DMS79 treated with DMSO at 0.1 percent for 48 hours (cell line): ENCODE data around the gene IGFLR1.
A peak's percentile ranks its signal among the peaks of the same experiment; 100 is the strongest.
"Not testable (repeated sequence)": the region's sequence is repeated elsewhere in the genome, so short reads cannot be mapped to it uniquely, and the experiment has no call there.

Source experiments
- DNase-seq: peaks from one replicate; lab custom pipeline; 2025; lab: John Stamatoyannopoulos, UW

Gene IGFLR1

DNA sequence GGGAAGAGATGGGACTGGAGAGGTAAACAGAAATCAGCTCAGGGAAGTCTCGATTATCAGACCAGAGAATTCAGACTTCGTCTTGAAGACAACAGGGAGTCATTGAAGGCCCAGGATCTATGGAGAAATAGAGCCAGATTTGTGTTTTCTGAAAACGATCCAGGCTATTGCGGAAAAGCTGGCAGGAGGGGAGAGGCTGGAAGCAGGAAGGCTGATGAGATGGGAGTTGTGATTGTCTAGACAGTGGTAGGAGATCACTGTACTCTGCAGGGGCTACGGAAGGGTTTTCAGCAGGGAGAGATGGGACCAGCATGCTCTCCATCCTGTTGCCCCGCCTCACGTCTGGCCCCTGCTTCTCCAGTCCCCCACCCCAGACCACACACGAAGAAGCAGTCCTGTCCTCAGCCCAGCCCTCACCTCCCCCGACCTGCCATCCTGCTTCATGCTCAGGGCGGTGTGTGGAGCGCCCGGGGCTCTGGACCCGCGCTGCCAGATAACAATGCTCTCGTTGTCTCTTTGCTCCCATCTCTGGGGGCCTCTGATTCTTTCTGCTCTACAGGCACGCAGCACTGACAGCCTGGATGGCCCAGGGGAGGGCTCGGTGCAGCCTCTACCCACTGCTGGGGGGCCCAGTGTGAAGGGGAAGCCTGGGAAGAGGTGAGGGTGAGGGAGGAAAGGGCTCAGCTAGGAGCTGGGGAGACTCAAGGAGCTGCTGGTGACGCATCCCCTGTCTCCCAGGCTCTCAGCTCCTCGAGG is 35.0 kb upstream of the IGFLR1 start:
- no peak for DNase-seq

DNA sequence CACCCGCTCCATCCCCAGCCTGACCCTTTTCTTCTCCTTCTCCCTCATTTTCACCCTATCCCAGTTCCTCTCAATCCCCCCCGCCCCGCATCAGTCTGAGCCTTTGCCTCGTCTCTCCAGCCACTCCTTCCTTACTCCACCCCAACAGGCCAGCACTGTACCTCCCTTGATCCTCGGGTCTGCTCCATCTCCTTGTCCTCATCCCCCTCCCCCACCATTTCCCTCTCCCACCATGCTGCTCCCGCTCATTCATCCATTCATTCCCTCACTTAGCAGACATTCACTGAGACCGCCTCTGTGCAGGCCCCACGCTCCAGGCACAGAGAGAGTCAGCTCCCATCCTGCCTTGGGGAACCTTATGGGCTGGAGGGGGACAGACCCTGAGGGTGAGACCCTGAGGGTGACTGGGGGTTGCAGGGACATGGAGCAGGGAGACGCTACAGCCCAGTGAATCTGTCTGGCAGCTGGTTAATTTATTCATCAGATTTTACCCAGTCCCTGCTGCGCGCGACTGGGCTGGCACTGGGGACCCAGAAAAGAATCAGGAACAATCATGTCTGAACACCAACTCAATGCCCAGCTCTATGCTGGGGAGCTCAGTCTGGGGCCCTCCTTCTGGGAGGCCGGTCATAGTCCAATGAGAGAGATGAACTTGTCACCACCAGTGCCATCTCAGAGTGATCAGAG is 34.0 kb upstream of the IGFLR1 start:
- DNase-seq, result no peak

DNA sequence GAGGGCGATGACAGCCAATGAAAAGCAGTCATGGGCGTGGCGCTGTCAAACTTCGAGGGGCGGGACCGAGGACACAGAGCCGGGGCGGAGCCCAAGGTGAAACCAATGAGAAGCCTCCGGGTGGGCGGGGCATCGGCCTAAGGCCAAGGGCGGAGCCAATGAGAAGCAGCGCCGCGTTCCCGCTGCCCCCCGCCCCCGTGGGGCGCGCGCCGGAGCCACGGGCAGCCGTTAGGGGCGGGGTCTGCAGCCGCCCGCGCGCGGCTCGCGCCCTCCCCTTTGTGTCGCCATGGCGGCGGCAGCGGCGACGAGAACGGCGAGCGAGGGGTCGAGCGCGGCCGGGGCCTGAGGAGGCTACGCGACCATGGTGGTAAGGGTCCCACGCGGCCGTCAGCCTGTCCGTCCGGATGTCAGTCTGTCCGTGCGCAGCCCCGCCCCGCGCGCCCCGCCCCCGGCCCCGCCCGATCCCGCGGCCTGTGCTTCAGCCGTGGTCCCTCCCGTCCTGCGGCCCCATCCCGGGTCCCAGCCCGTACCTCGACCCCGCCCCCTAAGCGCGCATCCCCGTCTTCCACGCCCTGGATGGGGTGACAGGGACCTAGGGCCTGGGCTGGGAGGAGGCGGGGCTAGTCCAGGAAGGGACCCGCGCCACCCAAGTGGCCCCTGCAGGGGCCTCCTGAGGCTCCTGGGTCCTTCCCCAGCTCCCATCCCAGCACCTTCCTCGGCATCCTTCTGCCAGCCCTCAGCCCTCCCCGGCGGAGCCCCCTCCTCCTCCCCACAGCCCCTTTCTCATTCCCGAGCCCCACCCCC is 33.2 kb upstream of the IGFLR1 start, which contains the start of gene ARHGAP33:
Gene ARHGAP33, plus strand, starts transcription at position 267 of the 804 bp plus-strand sequence. Its CDS starts 95 bp downstream, at position 362.
- DNase-seq, result peak; percentile 95

DNA sequence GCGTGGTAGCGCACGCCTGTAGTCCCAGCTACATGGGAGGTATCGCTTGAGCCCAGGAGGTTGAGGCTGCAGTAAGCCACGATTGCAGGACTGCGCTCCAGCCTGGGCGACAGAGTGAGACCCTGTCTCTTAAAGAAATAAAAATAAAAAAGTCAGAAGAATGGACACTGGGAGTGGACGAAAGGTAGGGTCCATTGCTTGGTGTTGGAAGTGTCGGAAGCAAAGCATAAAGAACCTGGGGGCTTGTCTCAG is 32.7 kb upstream of the IGFLR1 start:
- DNase-seq, result no peak

DNA sequence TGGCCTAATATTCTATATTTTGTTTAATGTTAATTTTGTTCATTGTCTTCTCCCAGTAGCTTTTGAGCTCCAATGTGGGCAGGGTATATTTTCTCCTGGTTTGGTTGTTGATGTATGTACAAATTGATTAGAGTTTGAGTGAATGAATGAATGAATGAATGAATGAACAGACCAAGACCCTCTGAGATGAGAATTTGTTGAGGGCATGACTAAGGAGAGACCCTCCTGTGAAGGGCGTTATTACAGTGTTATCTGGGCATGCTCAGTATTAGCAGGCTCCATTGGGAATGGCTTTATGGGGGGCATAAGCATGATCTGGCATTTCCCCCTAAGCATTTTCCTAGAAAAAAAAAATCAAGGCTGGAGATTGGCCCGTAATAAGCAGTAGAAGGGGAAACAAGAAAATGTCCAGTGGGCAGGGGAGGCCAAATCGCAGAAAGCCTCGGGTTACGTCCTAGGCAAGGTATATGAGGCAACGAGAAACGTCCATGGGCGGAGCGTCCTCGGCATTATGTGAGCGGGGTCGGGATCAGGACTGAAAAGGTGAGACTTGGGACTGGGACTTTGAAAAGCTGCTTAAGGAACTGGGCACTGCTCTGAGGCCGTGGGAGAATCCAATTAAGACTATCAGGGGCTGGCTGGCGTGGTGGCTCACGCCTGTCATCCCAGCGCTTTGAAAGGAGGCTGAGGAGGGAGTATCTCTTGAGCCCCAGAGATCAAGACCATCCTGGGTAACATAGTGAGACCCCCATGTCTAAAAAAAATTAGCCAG is 32.2 kb upstream of the IGFLR1 start:
- DNase-seq, result no peak

DNA sequence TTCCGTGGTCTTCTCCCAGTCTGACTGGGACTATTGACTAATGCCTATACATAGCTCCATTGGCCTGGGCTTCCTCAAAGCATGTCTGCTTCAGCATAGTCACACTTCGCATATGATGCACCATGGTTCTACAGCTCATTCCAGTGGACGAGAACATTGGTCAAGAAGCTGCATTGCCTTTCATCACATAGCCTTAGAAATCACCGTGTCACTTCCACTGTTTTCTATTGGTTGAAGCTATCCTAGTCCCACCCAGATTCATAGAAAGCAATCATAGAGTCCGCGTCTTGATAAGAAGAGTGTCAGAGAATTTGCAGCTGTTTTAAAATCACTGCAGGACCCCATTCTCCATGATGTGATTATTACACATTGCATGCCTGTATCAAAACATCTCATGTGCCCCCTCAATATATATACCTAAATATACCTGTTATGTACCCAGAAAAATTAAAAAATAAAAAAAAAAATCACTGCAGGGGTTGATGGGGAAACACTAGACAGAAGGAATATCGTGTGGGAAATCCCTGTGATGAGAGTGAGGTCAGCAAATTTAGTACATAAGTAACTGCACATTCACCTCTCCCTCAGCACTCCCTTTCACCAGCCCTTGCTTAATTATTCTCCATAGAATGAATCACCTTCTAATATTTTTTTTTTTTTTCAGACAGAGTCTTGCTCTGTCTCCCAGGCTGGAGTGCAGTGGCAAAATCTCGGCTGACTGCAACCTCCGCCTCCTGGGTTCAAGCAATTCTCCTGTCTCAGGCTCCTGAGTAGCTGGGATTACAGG is 31.0 kb upstream of the IGFLR1 start:
- DNase-seq, result no peak

DNA sequence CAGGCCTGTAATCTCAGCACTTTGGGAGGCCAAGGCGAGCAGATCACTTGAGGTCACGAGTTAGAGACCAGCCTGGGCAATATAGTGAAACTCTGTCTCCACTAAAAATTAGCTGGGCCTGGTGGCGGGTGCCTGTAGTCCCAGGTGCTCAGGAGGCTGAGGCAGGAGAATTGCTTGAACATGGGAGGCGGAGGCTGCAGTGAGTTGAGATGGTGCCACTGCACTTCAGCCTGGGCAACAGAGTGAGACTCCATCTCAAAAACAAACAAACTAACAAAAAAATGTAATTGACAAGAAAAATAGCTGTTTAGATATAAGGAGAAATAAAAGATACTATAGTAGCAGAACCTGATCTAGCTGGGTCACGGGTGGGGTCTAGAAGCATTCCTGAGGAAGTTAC is 30.1 kb upstream of the IGFLR1 start:
- not testable (repeated sequence) for DNase-seq

DNA sequence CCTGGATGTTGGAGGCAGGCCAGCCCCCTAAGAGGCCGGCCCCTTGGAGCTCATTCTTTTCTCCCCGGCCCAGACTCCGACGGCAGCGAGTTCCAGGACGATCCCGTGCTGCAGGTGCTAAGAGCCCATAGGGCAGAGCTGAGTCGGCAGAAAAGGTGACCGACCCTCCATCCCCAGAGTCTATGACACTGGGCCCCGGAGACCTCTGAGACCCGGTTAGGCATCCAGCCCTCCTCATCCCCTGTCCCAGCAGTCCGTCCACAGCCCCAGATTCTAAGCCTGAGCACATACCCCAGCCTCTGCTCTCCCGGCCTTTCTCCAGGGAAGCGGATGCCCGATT is 25.8 kb upstream of the IGFLR1 start:
- DNase-seq, result no peak

DNA sequence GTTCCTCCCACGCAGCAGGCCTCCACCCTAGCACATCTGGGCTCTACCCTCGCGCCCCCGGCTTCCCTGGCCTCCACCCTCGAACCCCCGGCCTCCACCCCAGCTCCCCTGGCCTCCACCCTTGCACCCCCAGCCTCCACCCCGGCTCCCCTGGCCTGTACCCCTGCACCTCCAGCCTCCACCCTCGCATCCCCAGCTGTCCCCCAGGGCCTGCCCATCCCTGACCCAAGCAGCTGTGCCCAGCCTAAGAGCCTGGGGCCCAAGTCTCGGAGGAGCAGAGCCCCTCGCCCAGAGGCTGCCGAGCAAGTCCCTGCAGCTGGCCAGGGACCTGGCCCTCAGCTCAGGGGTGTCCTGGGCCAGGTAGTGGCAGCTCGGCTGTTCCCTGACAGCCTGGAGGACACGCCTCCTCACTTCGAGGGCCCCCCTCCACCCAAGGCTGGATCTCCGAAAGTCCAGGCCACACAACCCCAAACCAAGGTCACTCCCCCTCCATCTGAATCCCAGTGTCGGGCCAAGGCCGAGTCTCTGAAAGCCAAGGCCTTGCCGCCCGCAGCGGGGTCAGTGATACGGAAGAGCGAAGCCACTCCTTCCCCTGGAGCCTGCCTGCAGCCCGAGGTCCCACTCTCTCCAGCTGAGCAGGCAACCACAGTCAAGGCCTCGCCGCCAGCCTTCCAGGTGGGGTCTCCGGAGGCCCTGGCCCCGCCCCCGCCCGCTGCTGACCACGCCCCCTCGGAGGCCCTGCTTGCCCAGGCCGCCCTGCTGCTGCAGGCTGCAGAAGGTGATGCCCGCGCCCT is 25.2 kb upstream of the IGFLR1 start:
- no peak for DNase-seq

DNA sequence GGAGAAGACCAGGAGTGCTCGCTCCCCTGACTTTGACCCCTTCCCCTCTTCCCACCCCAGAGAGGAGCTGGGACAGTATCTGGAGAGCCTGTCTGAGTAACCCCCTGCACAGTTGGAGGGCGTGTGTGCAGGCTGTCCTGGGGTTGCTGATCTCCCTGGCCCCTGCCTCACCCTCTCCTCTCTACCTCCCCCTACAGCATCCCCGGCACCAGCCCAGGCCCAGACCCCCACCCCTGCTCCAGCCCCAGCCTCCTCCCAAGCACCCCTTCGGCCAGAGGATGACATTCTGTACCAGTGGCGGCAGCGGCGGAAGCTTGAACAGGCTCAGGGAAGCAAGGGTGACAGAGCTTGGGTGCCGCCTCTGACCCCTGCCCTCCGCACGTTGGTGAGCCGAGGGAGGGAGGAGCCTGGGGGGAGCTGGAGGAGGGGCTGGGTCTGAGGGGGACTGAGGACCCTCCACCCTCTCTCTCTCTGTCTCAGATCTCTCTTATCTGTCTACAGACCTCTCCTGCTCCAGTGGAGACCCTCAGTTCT is 24.4 kb upstream of the IGFLR1 start:
- DNase-seq, result no peak

DNA sequence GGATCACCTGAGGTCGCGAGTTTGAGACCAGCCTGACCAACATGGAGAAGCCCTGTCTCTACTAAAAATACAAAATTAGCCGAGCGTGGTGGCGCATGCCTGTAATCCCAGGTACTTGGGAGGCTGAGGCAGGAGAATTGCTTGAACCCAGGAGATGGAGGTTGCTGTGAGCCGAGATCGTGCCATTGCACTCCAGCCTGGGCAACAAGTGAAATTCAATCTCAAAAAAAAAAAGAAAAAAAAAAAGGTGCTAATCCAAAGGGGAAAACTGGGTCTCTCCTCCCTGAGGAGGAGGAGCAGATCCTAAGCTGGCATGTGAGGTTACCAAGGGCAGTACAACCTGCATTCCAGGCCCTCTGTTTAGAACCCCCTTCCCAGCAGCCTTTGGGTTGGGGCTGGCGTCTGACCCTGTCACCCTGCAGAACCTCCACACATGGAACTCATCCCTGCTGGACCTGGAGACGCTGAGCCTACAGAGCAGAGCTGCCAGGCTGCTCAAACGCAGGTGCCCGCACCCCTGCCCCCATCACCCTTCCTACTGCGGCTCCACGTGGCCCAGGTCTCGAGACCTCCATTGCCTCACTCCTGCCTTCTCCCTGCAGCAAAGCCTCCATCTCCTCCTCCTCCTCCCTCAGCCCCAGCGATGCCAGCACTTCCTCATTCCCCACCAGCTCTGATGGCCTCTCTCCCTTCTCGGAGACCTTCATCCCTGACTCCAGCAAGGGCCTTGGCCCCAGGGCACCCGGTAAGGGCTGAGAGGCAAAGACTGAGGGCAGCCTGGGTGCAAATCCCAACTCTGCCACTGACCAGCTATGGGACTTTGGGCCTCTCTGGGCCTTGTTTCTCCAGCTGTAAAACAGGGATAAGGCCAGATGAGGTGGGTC is 22.4 kb upstream of the IGFLR1 start:
- no peak for DNase-seq

DNA sequence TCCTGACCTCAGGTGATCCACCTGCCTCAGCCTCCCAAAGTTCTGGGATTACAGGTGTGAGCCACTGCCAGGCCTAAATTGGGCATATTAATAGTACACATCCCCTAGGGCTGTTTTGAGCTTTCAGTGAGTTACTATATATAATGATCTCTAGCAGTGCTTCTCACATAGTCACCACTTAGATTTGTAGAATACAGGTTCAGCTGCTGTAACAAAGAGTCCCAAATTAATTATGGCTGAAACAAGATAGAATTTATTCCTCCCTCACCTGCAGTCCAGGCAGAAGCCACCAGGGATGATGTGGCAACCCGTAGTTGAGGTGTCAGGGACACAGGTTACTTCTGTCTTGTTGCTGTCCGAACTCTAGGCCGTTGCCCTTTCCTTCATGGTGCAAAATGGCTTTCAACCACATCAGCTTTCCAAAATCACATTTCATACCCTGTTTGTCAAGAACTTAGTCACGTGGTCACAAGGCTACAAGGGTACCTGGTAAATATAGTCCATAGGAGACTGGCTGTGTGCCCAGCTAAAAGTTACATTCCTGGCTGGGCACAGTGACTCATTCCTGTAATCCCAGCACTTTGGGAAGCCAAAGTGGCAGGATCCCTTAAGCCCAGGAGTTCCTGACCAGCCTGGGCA is 18.6 kb upstream of the IGFLR1 start:
- DNase-seq, result no peak

DNA sequence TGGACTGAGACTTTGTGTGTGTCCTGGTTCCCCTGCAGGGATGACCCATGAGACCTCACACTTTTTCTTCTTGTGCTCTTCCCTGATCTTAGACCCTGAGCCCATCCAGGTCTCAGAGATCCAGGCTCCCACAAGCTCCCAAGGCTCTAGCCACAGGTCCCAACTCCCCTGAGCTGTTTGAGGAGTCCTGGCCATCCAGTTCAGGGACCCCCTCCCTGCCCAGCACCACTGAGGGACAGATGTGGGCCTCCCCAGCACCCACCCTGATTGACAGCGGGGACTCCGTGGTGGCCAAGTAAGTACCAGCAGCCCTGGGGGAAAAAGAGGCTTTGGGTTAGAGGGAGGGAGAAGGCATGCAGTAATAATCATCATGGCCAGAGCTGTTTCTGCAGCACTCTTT is 17.4 kb upstream of the IGFLR1 start:
- DNase-seq, result no peak

DNA sequence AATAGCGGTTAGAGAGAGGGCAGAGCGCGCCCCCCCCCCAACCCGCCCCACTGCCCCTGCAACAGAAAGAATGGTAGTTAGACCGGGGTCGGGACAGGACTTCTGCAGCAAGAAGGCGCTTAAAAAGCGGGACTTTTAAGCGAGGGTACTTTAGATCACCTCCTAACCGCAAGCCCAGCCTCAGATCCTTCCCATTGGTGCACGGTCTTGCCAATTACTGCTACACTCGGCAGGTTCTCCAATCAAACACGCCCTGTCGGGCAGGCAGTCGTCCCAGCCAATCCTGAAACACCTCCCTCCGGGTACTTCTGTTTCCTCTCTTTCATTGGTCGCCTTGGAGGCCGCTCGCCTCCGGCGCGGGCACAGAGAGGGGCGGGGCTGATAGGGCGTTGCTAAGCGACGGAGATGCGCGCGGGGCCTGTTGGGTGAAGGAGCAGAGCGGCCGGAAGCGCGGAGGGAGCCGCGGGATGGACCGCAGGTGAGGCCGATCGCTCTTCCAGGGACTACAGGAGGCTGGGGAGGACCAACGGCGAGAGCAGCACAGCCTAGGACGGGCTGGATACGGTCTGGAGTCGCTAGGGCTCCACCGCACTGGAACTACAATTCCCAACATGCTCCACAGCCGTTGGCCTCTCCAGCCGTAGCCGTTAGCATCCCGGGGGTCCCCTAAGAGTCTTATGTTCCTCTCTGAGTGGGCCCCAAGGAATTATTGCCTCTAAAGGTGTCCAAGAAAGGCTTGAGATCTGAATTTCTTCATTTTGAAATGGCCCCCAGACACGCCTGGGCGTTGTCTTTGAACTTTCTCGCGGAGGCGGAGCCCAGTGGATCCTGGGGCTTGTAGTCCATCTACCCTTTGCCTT is 15.7 kb upstream of the IGFLR1 start, which contains the start of gene PROSER3:
Gene PROSER3, plus strand, starts transcription at position 428 of the 860 bp plus-strand sequence. Its CDS starts 40 bp downstream, at position 468.
- DNase-seq, result peak; percentile 98

DNA sequence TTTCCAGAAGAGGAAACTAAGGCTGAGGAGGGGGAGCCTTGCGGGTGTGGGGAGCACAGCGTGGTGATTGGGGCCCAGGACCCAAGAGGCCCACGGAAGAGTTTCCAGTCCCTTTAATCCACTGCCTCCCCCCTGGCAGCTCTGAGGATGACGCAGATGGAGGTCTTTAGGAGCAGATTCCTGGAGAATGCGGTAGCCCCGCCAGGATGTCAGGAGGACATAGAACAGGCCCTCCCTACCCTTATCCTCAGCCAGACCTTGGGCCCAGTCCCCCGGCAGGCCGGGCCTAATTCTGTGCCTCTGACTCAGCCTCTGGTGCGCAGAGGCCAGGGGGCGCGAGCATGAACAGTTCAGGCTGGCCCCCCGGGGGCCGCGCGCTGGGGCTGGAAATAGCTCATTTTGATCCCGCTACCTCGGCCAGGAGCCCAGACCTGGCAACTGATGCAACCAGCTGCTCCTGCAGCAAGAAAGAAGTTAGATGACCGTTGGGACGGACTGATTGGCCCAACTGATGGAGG is 15.0 kb upstream of the IGFLR1 start:
- no peak for DNase-seq

DNA sequence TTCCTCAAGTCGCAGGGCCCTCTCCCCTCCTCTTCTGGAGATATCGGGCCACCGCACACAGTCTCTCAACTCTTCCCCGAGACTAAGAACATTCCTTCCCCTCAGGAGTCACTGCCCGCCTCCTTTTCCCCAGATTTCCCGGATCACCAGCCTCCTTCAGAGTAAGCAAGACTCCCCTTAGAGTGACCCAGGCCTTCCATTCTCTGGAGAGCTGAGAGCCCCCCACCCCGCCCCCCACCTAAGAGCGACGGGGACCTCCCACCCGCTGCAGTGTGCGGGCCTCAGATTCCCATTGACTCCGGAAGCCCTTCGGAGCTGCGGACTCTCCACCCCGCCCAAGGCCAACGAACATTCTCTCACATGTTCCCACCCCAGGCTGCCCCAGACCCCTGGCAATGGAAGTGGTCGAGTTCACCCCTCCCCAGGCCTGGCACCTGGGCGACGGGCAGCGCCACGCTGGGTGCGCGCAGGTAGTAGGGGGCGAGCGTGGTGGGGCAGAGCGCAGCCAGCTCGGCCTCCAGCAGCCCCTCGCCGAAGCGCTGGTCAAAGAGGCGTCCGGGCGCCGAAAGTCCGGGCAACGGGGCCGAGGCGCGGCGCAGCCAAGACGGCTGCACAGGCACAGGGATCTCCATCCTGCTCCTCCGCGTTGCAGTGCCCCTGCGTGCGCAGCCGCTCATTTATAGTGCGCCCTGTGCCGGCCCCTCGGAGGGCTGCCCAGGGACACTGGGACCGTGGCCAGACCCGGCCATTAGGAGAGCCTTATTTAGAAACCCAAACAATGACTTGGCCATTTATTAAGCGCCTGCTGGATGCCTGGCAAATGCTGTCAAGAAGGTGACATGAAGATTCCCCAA is 14.4 kb upstream of the IGFLR1 start, which contains the start of gene HSPB6:
Gene HSPB6, minus strand, starts transcription at position 653 of the 854 bp plus-strand sequence. Its CDS starts 21 bp downstream, at position 632.
- DNase-seq, result no peak
